ENCODE results near the gene SLC38A5.

DNA sequence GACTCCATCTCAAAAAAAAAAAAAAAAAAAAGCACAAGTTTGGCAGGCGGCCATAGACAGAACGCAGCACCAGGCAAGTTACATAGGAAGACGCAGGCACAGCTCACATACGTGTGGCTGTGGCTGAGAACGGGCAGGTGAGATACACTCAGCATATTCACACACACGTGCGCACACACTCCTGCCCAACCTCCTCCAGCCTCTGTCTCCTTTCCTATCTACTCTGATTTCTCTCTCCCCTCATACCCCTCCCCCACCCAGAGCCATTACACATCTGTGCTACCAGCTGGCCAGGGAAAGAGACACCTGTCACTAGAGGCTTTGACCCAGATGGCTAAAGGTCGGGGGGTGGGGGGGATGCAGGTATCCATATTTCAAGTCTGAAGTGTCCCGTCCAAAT, 2.2 kb upstream of the SLC38A5 start:
- TF ChIP-seq, protein P1, sequence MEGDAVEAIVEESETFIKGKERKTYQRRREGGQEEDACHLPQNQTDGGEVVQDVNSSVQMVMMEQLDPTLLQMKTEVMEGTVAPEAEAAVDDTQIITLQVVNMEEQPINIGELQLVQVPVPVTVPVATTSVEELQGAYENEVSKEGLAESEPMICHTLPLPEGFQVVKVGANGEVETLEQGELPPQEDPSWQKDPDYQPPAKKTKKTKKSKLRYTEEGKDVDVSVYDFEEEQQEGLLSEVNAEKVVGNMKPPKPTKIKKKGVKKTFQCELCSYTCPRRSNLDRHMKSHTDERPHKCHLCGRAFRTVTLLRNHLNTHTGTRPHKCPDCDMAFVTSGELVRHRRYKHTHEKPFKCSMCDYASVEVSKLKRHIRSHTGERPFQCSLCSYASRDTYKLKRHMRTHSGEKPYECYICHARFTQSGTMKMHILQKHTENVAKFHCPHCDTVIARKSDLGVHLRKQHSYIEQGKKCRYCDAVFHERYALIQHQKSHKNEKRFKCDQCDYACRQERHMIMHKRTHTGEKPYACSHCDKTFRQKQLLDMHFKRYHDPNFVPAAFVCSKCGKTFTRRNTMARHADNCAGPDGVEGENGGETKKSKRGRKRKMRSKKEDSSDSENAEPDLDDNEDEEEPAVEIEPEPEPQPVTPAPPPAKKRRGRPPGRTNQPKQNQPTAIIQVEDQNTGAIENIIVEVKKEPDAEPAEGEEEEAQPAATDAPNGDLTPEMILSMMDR (IDR thresholded peaks at IDR 0.05; ENCODE audit: insufficient read depth, low read length, poor library complexity, severe bottlenecking) = no peak
- no peak for TF ChIP-seq EZH2phosphoT487 (conservative IDR thresholded peaks at IDR 0.05; ENCODE audit: low read length)
